NCI-H1417 treated with DMSO at 0.1 percent for 48 hours (cell line): ENCODE results near the gene VPS18.
A peak's percentile ranks its signal among the peaks of the same experiment; 100 is the strongest.

Source experiments
- DNase-seq: peaks from one replicate; lab custom pipeline; 2025; lab: John Stamatoyannopoulos, UW

The VPS18 gene

GRCh38 chr15:40925495-40925862 is 31.2 kb downstream of the VPS18 start:
- DNase-seq, result no peak

DNA sequence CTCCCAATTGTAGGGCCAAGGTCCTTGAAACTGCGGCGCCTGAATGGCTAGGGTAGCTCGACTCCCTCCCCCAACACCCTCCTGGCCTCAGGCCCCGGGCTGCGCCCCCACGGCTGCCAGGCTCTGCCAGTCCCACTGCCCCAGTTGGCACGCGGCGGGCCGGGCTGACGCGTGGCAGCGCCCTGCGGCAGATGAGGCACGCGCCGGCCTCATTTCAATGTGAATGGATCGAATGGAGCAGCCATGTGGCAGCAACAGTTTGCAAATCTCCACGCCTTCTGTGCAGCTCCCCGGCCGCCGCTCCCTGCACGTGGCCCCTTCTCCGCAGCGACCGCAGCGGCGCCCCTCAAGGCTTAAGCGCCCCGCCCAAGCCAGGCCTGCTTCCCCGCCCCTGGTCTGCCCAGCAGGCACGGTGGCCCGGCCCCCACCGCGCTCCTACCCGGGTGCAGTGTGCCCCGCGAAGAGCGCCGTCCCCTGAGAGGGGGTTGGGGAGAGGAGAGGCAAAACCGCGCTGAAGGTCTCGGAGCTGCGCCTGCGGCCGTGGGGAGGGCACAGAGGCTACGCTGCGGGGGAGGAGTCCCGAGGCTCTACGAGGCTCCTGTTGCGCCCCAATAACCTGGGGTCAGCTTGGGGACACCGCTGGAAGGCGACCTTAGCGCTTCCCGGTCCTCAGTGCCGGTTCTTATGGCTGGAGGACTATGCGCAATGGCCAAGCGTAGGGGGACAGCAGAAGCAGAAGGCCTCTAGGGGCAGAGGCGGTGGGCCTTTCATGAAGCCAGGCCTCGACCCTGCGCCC is 31.8 kb downstream of the VPS18 start:
- no peak for DNase-seq

DNA sequence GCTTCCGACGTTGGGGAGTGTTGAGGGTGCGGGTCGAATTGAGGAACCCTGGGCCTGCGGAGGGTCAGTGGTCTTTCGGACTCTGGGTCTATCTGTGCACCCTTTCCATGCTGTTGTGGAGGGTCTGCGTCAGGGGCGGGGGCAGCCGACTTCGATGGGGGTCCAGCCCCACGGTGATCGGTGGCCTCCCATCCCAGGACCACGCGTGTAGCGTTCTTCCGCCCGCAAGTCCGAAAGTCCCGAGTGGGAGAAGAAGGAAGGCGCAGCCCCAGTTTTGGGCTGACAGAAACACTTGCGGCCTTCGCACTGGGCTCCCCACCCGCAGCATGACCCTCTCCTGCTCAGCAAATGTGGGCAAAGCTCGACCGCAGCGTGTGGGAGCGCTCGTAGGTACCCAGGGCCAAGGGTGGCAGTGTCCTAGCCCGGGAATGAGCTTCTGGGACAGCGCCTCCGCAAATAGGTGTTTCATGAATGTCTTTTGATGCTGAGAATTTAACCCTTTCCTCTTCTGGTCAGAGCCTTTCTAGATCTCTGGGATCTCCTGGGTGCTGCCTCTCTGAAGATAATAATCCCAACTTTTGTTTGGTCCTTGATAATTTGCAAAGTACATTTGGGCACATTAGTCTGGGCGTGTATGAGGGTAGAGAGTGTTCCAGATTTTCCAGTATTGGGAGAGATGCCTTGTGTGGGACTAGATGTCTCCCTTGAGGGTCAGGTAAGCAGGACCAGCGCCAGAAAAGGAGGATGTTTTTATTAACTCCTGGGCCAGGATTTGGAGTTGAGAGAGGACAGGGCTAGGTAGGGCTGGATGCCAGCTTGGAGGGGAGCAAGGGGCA is 32.6 kb downstream of the VPS18 start:
- no peak for DNase-seq

GRCh38 chr15:40927495-40927872 is 33.2 kb downstream of the VPS18 start:
- no peak for DNase-seq

GRCh38 chr15:40927873-40928806 is 33.9 kb downstream of the VPS18 start:
- no peak for DNase-seq

DNA sequence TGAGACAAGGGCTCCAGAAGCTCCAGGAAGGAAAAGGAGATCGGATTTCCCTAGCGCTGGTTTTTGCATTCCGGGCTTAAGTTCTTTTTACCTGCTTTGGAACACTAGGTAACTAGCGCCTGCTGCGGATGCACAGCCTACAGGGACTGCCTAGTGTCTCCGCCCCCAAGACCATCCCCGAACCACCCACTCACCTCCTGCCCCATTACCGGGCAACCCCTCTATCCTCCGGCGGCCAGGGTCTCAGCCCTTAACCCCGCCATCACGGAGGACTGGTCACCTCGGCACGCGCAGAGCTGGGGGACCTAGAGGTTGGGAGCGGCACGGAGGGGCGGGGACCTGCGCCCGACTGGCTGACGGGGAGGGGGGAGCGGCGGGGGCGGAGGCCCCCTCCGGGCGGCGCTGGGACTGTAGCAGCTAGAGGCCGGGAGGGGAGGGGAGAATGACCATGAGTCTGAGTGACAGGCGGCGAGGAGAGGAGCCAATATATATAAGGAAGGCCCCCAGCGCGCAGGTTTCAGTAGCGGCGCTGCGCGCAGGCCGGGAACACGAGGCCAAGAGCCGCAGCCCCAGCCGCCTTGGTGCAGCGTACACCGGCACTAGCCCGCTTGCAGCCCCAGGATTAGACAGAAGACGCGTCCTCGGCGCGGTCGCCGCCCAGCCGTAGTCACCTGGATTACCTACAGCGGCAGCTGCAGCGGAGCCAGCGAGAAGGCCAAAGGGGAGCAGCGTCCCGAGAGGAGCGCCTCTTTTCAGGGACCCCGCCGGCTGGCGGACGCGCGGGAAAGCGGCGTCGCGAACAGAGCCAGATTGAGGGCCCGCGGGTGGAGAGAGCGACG is 34.8 kb downstream of the VPS18 start, which contains the start of gene DLL4:
DLL4 (plus strand) TSS at position 520 of the 839 bp plus-strand sequence. CDS start 329 bp downstream, outside the sequence.
- peak; percentile 42 for DNase-seq

GRCh38 chr15:40929660-40930429 is 35.6 kb downstream of the VPS18 start:
- no peak for DNase-seq

DNA sequence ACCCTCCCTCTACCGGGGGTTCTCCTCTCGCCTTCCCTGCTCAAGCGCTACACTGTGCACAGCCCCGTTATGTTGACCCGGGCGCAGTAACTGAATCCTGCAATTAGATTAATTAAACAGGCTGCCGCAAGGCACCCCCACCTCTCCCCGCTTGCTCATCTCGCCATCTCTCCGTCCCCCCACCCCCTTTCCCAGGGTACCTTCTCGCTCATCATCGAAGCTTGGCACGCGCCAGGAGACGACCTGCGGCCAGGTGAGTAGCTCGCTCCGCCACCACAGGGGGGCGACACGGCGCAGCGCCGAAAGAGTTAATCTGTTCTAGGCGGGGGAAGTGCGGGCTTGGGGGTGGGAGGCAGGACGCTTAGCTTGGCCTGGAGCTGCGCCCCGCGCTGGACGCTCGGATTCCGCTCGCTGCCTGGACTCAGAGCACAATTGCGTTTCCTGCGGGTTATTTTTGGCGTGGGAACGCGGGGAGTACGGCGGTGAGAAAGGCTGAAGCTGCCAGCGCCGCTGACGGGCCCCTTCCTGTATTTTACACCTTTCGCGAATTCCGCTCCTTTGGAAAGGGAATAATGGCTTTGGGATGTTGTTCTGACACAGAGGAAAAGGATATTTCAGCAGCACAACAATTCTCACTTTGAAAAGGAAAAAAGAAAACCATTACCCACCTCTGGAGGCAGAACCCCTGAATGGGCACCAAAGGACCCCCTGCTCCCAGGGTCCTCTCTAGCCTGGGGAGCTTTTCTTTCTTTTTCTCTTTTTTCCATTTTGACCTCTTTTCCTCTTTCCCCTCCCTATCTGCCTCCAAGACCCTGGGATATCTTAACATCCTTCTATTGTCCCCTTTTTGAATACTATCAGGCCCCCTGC is 36.4 kb downstream of the VPS18 start:
- no peak for DNase-seq

DNA sequence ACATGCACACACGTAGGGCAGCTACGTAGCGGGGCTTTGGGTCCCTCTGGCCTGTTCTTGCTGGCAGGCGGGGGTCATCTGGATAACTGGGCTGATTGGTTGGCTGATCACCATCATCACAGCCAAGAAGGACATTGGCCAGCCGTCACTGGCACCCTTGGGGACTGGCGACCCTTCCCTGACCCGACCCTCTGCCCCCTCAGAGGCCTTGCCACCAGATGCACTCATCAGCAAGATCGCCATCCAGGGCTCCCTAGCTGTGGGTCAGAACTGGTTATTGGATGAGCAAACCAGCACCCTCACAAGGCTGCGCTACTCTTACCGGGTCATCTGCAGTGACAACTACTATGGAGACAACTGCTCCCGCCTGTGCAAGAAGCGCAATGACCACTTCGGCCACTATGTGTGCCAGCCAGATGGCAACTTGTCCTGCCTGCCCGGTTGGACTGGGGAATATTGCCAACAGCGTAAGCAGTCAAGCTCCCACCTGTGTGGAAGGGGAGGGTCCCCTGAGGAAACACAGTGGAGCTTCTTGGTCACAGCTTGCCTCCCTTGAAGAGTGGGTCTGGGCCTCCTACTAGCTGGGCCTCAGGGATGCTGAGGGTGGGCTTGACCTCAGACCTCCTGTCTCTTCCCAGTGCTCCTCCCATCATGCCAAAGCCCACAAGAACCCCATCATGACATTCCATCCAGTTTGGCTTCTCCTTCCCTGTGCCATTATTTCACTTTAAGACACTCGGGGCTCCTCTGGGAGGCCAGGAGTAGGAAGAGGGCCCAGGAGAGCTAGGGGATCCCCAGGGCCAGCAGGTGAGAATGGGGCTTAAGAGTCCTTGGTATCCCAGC is 37.3 kb downstream of the VPS18 start:
- DNase-seq, result no peak

DNA sequence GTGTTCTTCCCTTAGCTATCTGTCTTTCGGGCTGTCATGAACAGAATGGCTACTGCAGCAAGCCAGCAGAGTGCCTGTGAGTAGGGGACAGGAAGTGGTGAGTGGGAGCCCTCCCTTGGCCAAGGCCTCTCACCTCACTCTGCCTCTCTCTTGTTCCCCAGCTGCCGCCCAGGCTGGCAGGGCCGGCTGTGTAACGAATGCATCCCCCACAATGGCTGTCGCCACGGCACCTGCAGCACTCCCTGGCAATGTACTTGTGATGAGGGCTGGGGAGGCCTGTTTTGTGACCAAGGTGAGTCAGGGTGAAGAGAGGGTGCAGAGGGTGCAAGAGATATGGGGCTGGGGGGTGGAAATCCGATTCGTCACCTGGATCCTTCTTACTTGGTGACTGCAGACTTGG is 37.9 kb downstream of the VPS18 start:
- DNase-seq, result no peak

DNA sequence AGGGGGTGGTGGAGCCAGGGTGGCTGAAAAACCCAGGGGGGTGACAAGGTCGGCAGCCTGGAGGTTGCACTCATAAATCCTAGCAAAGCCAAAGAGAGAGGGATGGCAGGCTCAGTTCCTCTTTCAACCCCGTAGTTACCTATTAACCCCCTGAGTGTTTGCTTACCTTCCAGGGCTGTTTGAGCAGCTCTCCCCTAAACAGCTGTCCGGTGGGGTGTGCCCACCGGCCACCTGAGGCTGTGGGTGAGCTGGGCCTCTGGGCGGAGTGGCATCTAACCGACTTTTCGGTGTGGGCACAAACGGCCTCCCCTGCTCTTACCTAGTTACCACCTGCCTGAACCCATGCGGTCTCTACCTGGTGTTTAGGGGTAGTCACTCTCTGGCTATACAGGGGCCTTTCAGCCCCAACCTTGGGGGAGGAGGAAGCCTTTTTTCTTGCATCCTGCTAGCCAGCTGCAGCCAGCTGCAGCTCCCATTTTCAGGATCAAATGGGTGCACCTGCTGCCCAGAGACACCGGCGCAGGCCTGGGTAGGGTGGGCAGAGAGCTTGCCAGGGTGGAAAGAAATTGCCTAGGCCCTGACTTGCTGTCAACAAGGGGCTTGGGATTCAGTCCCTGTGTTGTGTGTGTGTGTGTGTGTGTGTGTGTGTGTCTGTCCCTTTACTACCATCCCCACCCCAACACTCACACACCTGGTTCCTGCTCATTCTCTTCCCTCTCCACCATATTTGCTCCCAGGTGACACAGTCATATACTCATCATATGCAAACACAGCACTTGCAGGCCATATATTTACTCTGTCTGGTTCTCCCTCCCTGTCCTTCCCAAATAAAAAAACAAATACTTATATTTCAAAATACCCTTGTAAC is 38.6 kb downstream of the VPS18 start:
- no peak for DNase-seq

- DNase-seq, result no peak
Measured at GRCh38 chr15:40933517-40933902, 39.3 kb downstream of the VPS18 start.

GRCh38 chr15:40934457-40934856 is 40.2 kb downstream of the VPS18 start:
- DNase-seq, result no peak

- DNase-seq, result no peak
Measured at GRCh38 chr15:40936234-40936708, 42.0 kb downstream of the VPS18 start.

- no peak for DNase-seq
Measured at GRCh38 chr15:40936709-40937666, 42.7 kb downstream of the VPS18 start.
